Measurements from ENCODE around the gene SCARF1.
A peak's percentile ranks its signal among the peaks of the same experiment; 100 is the strongest.

SCARF1 gene

GRCh38 chr17:1648173-1648962 lies 2.8 kb upstream of the SCARF1 start:
- DNase-seq (ENCODE audit: low spot score): no peak

DNA sequence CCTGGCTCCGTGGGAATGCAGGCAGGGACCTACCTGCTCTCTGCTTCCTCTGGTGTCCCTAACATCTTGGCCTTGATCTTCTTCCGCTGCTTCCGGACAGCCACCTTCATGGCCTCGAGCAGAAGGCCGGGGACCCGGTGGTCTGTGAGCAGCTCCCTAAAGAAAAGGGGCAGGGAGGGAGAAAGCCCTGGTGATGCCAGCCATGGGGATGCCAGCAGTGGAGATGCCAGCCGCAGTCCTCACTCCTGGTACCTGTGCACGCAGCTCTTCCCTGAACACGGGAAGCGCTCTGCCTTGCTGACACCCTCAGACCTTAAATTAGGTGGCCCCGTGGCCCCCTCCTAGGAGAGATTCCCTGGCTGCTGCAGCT lies 2.3 kb upstream of the SCARF1 start:
- DNase-seq (ENCODE audit: low spot score): no peak

DNA sequence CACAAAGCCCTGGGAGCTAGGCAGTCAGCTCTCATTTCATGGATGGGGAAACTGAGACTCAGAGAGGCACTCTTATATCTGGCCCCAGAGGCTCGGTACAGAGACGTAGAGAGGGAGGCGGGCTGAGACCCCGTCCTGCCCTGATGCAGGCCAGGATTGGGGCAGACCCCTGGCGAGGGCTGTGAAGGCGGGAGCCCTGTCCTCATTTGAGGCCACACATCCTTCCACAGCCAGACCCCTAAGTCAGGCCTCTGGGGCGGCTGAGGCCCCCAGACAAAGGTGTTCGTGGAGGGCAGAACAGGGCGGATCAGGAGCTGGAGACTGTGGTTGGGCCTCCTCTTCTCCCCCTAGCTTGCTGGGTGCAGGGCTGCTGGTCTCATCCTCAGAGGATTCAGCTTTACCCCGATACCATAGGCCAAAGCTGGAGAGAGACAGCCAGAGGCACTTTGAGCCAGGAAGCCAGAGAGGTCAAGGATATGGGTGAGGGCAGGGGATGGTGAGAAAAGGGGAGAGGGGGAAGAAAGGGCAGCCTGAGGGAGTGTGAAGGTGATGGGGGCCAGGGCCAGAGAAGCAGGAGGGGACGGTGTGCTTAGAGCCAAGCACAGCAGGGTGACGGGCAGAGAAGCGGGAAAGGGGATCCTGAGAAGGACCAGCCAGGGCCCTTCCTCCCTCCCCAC lies 805 bp upstream of the SCARF1 start:
- no peak for DNase-seq (ENCODE audit: low spot score)

GRCh38 chr17:1644493-1645206 lies 882 bp downstream of the SCARF1 start:
- no peak for DNase-seq (ENCODE audit: low spot score)

- DNase-seq (ENCODE audit: low spot score): no peak
Observed at GRCh38 chr17:1643999-1644492, 1.5 kb downstream of the SCARF1 start.

DNA sequence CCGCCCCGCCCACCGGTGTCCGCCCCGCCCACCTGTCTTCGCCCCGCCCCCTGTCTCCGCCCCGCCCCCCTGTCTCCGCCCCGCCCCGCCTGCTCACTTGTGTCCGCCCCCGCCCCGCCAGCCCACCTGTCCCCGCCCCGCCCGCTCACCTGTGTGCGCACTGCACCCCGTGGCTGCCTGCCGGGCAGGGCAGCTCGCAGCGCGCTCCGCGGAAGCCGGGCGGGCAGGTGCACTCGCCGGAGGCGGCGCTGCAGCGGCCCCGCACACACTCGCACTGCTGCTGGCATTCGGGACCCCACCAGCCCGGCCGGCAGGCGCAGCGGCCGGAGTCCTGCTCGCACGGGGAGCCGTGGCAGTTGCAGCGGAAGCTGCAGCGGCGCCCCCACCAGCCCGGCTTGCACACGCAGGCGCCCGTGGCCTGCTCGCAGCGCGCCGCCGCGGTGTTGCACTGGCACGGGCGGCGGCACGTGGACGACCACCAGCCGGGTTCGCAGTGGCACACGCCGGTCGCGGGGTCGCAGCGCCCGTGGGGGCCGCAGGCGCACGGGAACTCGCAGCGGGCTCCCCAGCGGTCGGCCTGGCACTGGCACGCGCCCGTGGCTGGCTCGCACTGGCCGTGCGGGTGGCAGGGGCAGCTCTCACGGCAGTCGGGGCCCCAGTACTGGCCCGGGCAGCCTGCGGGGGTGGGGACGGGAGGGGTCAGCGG lies 2.1 kb downstream of the SCARF1 start:
- peak; percentile 72 for DNase-seq (ENCODE audit: low spot score)

DNA sequence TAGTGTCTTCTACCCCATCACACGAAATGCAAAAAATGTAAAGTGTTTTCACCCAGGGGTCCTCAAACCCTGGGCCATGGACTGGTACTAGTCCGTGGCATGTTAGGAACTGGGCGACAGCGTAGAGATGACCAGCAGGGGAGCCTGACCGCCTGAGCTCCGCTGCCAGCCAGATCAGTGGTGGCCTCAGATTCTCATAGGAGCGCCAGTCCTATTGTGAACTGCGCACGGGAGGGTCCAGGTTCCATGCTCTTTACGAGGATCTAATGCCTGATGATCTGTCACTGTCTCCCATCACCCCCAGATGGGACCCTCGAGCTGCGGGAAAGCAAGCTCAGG lies 4.5 kb downstream of the SCARF1 start:
- no peak for DNase-seq (ENCODE audit: low spot score)

GRCh38 chr17:1640329-1641064 lies 5.0 kb downstream of the SCARF1 start:
- DNase-seq (ENCODE audit: low spot score): no peak

DNA sequence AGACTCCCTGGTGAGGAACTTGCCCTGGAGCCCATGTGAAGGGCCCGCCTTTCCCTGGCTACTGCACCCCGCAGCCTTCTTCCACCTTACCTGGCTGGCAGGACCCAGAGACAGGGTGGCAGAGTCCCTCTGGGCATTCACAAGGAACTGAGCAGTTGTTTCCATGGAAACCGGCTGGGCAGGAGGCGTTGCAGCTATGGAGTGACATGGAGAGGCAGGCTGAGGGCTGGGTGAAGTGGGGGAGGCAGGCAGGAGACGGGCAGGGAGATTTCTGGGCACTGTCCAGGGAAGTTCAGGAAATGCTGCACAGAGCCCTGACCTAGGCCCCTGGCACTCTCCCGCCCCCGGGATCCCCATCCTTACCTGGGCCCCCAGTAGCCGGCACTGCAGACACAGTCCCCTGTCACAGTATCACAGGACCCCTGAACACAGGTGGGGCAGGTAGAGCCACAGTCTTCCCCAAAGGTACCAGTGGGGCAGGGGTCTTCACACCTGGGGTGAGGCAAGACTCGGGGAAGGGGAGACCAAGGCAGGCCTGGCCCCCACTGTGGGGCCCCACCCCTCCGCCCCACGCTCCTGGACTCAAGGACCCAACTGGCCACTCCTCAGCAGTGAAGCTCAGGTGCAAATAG lies 5.9 kb downstream of the SCARF1 start:
- no peak for DNase-seq (ENCODE audit: low spot score)

- DNase-seq (ENCODE audit: low spot score): no peak
Observed at GRCh38 chr17:1638624-1639300, 6.8 kb downstream of the SCARF1 start.

DNA sequence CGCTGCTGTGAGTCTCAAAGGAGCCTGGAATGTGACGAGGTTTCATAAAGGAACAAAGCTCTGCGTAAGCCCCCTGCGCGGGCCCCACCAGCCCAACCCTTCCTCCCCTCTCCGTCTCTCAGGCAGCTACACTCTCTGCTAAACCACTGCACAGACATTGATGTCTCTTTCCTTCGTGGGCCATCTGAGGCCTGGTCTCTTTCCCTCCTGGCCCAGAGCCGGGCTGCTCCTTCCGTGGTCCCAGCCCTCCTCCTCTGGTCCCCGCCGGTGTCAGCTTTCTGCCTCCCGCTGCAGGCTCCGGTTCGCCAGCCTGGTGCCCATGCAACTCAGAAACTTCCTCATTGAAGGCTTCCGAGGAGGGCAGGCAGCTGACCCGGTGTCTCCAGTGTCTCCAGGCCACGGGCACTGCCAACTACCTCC lies 7.4 kb downstream of the SCARF1 start:
- no peak for DNase-seq (ENCODE audit: low spot score)

DNA sequence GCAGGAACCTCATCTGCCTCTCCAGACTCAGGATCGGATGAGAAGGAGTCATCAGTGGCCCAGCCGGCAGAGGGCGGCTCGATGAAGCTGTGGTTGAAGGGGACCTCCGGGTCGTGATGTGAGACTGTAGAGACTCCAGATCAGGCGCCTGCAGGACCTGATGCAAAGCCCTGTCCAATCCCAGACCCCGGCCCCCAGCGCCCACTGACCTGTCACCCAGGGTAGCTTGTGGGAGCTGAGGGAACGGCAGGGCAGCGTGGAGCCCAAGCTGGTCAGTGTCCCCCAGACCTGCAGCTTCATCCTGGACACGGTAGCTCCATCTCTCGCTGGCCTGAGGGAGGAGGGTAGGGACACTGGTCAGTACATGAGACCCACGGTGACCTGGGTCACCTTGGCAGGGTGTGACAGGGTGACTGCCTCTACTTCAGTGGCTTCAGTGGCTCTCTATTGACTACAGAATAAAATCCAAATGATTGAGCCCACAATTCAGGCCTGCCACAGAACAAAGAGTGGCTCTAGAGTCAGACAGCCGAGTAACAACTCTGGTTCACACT lies 8.7 kb downstream of the SCARF1 start:
- no peak for DNase-seq (ENCODE audit: low spot score)

DNA sequence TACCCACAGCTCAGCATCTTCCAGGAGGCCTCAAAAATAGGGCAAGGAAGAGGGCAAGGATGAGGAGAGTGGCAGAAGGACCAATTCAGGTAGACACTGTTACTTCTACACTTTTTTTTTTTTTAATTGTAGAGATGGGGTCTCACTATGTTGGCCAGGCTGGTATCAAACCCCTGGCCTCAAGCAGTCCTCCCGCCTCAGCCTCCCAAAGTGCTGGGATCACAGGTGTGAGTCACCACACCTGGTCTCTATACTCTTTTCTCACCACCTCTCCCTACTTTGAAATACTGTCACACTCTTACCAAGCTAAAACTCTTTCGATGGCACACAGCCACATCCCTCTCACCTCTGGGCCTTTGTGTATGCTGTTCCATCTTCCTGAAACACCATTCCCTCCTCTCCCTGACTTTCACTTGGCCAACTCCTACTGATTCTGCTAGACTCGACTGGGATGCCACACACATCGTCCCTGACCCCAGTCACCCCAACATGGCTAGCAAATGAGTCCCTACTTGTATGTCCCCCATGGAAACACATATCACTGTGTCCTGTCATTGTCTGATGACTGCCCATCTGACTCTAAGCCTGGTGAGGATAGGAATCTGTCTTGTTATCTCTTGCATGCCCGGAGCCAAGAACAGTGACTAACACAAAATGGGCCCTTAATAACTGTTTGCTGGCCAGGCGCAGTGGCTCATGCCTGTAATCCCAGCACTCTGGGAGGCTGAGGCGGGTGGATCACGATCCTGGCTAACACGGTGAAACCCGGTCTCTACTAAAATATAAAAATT lies 9.7 kb downstream of the SCARF1 start:
- no peak for DNase-seq (ENCODE audit: low spot score)

DNA sequence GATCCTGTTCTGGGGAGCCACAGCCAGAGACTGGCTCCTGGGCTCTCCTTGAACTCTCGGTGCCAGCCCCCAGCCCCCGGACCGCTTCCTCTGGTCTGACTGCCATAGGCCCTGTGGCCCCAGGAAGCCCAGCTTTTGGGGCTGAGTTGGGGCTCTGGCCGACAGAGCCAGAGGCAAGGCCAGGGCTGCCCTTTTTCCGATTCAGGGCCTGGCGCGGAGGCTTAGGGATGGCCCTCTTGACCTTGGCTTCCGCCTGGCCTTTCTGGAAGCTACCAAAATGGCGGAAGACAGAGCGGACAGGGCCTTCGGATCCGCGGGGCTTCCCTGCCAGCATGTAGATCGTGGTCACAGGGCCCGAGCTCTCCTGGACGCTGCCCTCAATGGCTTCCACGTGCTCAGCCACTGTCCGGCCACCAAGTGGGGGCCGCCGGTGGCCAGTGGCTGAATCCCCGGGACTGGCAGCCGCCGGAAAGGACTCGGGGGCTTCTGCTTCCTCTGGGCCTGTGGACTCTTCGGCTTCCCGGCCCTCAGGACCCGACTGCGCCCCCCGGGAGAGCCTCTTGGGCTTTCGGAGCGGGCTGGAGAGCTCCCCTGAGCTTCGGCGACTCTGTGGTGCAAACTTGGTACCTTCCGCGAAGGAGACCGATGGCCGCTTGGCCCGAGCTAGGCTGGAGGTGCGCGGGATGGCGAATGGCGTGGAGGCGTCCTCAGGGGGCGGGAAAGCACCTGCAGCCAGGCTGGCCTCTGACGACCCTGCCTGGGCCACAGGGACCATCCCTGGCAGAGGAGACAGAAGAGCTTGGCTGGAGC lies 10.5 kb downstream of the SCARF1 start:
- no peak for DNase-seq (ENCODE audit: low spot score)

DNA sequence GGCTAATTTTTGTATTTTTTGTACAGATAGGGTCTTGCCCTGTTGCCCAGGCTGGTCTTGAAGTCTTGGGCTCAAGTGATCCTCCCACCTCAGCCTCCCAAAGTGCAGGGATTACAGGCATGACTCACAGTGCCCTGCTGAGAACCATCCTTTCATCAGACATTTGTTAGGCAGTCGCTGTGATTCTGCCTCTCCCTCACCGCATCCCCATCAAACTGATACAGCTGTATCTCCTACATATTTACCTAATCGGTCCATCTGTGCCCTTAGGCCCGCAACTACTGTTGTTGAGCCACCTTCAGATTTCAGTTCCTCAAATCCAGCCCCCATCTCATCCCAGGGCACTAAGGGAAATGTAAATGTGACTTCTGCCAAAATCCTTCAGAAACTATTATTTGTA lies 14.9 kb downstream of the SCARF1 start:
- no peak for DNase-seq (ENCODE audit: low spot score)

DNA sequence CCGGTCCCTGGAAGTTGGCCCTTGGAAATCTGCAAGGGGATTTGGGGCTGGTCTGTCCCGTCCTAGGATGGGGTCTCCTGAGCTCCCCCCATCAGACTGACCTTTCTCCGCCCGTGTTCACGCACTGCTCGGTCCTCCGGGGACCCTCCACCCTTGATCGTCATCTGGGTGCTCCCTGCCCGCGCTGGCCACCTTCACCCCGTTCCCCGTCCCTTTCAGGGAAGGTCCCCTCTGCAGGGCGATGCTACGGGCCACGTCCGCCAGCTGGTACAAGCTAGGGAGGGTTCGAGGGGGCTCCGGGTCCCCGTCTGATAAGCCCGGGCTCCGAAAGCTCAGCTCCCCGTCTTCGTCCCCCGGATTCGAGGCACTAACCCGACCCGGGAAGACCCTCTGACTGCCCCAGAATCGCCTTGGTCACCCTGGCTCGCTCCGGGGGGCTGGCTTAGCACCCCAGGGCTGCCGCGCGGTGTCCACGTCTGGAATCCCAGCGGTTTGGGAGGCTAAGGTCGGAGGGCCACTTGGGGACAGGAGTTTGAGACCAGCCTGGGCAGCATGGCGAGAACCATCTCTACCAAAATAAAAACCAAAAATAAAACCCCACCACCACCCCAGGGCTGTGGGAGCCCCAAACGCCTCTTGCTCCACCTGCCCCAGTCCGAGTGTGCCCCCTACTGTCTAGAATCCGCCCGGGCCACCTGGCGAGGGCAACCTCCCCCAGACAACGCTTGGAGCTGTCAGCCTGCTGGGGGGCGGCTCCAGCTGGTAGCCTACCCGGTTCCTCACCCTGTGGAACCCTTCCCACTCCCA lies 15.8 kb downstream of the SCARF1 start:
- peak; percentile 66 for DNase-seq (ENCODE audit: low spot score)

DNA sequence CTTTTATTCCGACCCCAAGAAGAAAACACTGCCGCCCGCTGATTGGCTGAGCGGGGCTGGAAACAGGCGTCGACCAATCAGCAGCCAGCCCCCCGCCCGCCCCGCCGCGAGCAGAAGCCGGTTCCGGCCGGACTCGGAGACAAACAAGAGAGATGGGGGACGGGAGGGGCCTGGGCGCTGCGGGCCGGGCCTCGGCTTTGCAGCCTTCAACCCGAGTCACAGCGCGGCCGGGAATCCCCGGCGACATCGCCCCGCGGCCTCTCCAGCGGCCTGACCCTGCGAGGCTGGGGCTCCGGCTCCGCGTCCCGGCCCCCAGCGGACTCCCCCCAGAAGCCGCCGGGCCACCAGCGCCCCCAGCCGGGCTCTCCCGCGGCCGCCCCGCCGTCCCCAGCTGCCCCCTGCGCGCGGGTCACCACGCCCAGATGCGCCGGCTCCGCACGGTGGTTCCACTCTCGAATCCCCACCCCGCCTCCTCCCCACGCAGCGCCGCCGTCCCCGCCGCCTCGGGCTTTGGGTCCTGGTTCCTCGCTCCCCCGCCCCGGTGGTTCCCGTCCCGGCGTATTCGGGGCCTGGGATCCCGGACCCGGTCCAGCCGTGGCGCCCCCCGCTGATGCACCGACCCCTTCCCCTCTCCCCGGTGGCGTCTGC lies 16.6 kb downstream of the SCARF1 start:
- peak; percentile 88 for DNase-seq (ENCODE audit: low spot score)
